Left lung (tissue), 10 donors: ENCODE results near the gene SRSF12. TPM values are rescaled to one million over a fixed set of nuclear protein-coding genes. Genes with fewer than 3 reads are reported as not detected.
A peak's percentile ranks its signal among the peaks of the same experiment; 100 is the strongest.

Experiments
- ATAC-seq: fragments of 200-7000 bp; cut with Tn5 transposase; one replicate; pipeline ENCODE4 v1.9.1; 2020; ENCODE audit warnings: moderate library complexity
- DNase-seq, 4 donors: peaks; one replicate each; pipeline ENCODE4 v3.0.0-alpha.2; 2013 to 2020
- H3K27ac ChIP-seq, 2 donors: fragments of 200-600 bp; sonication (generic) in 1 of 2; one replicate each; pipeline versions ENCODE4 v1.5.0 to v1.8.0; 2020 to 2021
- H3K27me3 ChIP-seq, 2 donors: fragments of 200-600 bp; sonication (generic) in 1 of 2; one replicate each; pipeline versions ENCODE4 v1.5.0 to v1.8.0; 2020 to 2021
- H3K36me3 ChIP-seq, 2 donors: fragments of 200-600 bp; sonication (generic) in 1 of 2; one replicate each; pipeline versions ENCODE4 v1.5.0 to v1.8.0; 2020 to 2021
- H3K4me1 ChIP-seq, 2 donors: fragments of 200-600 bp; one replicate each; pipeline ENCODE4 v1.8.0; 2021
- H3K4me3 ChIP-seq, 2 donors: fragments of 200-600 bp; sonication (generic) in 1 of 2; one replicate each; pipeline versions ENCODE4 v1.5.0 to v1.8.0; 2020 to 2021; ENCODE audit warnings: mild to moderate bottlenecking in 1 of 2
- H3K9me3 ChIP-seq, 2 donors: fragments of 200-600 bp; sonication (generic) in 1 of 2; one replicate each; pipeline versions ENCODE4 v1.5.0 to v1.8.0; 2020 to 2021
- CTCF ChIP-seq, 2 donors: fragments of 200-600 bp; sonication (generic) in 1 of 2; IDR thresholded peaks; one replicate each; pipeline versions ENCODE4 v1.5.0 to v1.8.0; 2021; ENCODE audit warnings: antibody characterized with exemption in 2 of 2
- intact Hi-C, 2 donors: fragments of 100-400 bp; cut with DNase I; formaldehyde crosslinking; loops; one replicate each; pipeline versions ENCODE4 v1.11.2 to v1.14.2; 2022
- polyA plus RNA-seq, 6 donors: library from polyadenylated mRNA; unstranded; fragments of 120-200 nt; gene quantifications; one replicate each; pipeline ENCODE4 v1.2.1, GENCODE V29; 2013; ENCODE audit not compliant: insufficient read length in 6 of 6
- total RNA-seq, 2 donors: library from RNA; stranded (reverse); fragmentation: NEBNext Ultra II Directional; extraction: Animal tissue kit (Norgen Biotek cat#: 25700); gene quantifications; one replicate each; pipeline ENCODE4 v1.2.1, GENCODE V29; 2021
- donor health status: DM: no; HTN: yes; CAD: no.
- donor health status: DM: no; HTN: no; CAD: no.

SRSF12 gene
- total and polyA plus RNA-seq, 8 donors = 0.63 to 12.5 (median 9.6) TPM

- intact Hi-C loops = no loop called here
- ATAC-seq = peak; percentile 77
- peak in 1 of 4 donors; percentile 21 for DNase-seq
Observed at GRCh38 chr6:89122625-89123024, 4.8 kb upstream of the SRSF12 start.

GRCh38 chr6:89121934-89122333, 4.1 kb upstream of the SRSF12 start:
- Histone ChIP-seq H3K4me1 (peaks cover 0 to 5% of the 10 kb centered on the region in 2 donors), H3K4me3 (no peak overlapping the region), H3K36me3 (no peaks in the 10 kb centered on the region), H3K9me3 (no peaks in the 10 kb centered on the region), H3K27me3 (no peaks in the 10 kb centered on the region), H3K27ac (no peak overlapping the region)
- DNase-seq = no peak
- no peak for TF ChIP-seq CTCF (IDR thresholded peaks at IDR 0.05)
- no peak for ATAC-seq
- intact Hi-C loops = no loop called here

More at GRCh38 chr6:89122625-89123024, 4.8 kb upstream of the SRSF12 start:
- no peaks in the 10 kb centered on the region for H3K4me1 ChIP-seq
- no peaks in the 10 kb centered on the region for H3K27me3 ChIP-seq
- H3K27ac ChIP-seq = no peak overlapping the region
- peaks cover 0 to 3% of the 10 kb centered on the region in 2 donors for H3K9me3 ChIP-seq
- H3K36me3 ChIP-seq = no peaks in the 10 kb centered on the region
- no peak overlapping the region for H3K4me3 ChIP-seq
- TF ChIP-seq CTCF (IDR thresholded peaks at IDR 0.05) = peak in 1 of 2 donors; percentile 41

GRCh38 chr6:89120371-89120770, 2.5 kb upstream of the SRSF12 start:
- Histone ChIP-seq H3K27ac (no peak overlapping the region), H3K4me1 (peaks cover 0 to 11% of the 10 kb centered on the region in 2 donors), H3K27me3 (no peaks in the 10 kb centered on the region), H3K9me3 (no peaks in the 10 kb centered on the region), H3K4me3 (no peak overlapping the region), H3K36me3 (no peaks in the 10 kb centered on the region)
- no peak for DNase-seq
- no peak for ATAC-seq
- intact Hi-C loops = no loop called here
- no peak for TF ChIP-seq CTCF (IDR thresholded peaks at IDR 0.05)

- no peak for TF ChIP-seq CTCF (IDR thresholded peaks at IDR 0.05)
- no peak overlapping the region for H3K27ac ChIP-seq
- H3K4me1 ChIP-seq = peaks cover 0 to 11% of the 10 kb centered on the region in 2 donors
- no peaks in the 10 kb centered on the region for H3K27me3 ChIP-seq
- no peaks in the 10 kb centered on the region for H3K36me3 ChIP-seq
- intact Hi-C loops = no loop called here
- no peaks in the 10 kb centered on the region for H3K9me3 ChIP-seq
- ATAC-seq (no peak), DNase-seq (peak in 1 of 4 donors; percentile 13)
- no peak overlapping the region for H3K4me3 ChIP-seq
Observed at GRCh38 chr6:89118931-89119330, 1.1 kb upstream of the SRSF12 start.

- TF ChIP-seq CTCF (IDR thresholded peaks at IDR 0.05) = no peak
- Histone ChIP-seq H3K4me3 (peak overlapping the region in 1 of 2 donors; percentile 64), H3K36me3 (no peaks in the 10 kb centered on the region), H3K27ac (no peak overlapping the region), H3K27me3 (no peaks in the 10 kb centered on the region), H3K9me3 (no peaks in the 10 kb centered on the region), H3K4me1 (peaks cover 0 to 11% of the 10 kb centered on the region in 2 donors)
- DNase-seq (no peak), ATAC-seq (no peak)
- intact Hi-C loops = no loop called here
Observed at GRCh38 chr6:89116702-89117101, 1.2 kb downstream of the SRSF12 start.
